UCSD-AML1 (cell line): Measurements from ENCODE around the gene OR13C3.
"Not testable (repeated sequence)": the region's sequence is repeated elsewhere in the genome, so short reads cannot be mapped to it uniquely, and the experiment has no call there.

Source experiments
- DNase-seq: peaks from one replicate; lab custom pipeline; 2025; ENCODE audit not compliant: unreplicated experiment; lab: John Stamatoyannopoulos, UW

OR13C3 gene

GRCh38 chr9:104536756-104537155, at the start of gene OR13C3:
Gene OR13C3 (minus strand): TSS chr9:104536856. CDS start chr9:104536723, 133 bp downstream.
- DNase-seq, result no peak

GRCh38 chr9:104580562-104580961, 43.9 kb upstream of the OR13C3 start:
- no peak for DNase-seq

- DNase-seq, result no peak
Measured at GRCh38 chr9:104577263-104577662, 40.6 kb upstream of the OR13C3 start.

GRCh38 chr9:104575456-104575855, 38.8 kb upstream of the OR13C3 start:
- DNase-seq, result no peak

GRCh38 chr9:104572612-104573011, 36.0 kb upstream of the OR13C3 start:
- no peak for DNase-seq

- no peak for DNase-seq
Measured at GRCh38 chr9:104568868-104569267, 32.2 kb upstream of the OR13C3 start, which contains the start of gene OR13C8. Gene OR13C8 (plus strand): TSS chr9:104569168. CDS start chr9:104569168, 0 bp downstream.

GRCh38 chr9:104564358-104564757, 27.7 kb upstream of the OR13C3 start:
- no peak for DNase-seq

- no peak for DNase-seq
Measured at GRCh38 chr9:104556830-104557634, 20.4 kb upstream of the OR13C3 start.

- DNase-seq, result no peak
Measured at GRCh38 chr9:104555521-104555920, 18.9 kb upstream of the OR13C3 start.

GRCh38 chr9:104553261-104553660, 16.6 kb upstream of the OR13C3 start:
- DNase-seq, result no peak

GRCh38 chr9:104544644-104545043, 8.0 kb upstream of the OR13C3 start:
- DNase-seq, result no peak

GRCh38 chr9:104539275-104539674, 2.6 kb upstream of the OR13C3 start:
- no peak for DNase-seq

- DNase-seq, result no peak
Measured at GRCh38 chr9:104527109-104527508, 9.5 kb downstream of the OR13C3 start, which contains the start of gene OR13C4. Gene OR13C4 (minus strand): TSS chr9:104527209. CDS start chr9:104527209, 0 bp downstream.

- not testable (repeated sequence) for DNase-seq
Measured at GRCh38 chr9:104520241-104520640, 16.4 kb downstream of the OR13C3 start.

GRCh38 chr9:104514901-104515300, 21.8 kb downstream of the OR13C3 start:
- DNase-seq, result no peak

- no peak for DNase-seq
Measured at GRCh38 chr9:104506565-104506964, 30.1 kb downstream of the OR13C3 start.

GRCh38 chr9:104503963-104504362, 32.7 kb downstream of the OR13C3 start, which contains the start of gene OR13F1:
Gene OR13F1 (plus strand): TSS chr9:104504263. CDS start chr9:104504263, 0 bp downstream.
- DNase-seq, result no peak

- DNase-seq, result no peak
Measured at GRCh38 chr9:104503440-104503839, 33.2 kb downstream of the OR13C3 start.

GRCh38 chr9:104494808-104495207, 41.8 kb downstream of the OR13C3 start:
- DNase-seq, result no peak
